Measurements from ENCODE around the gene OVOL1.

Gene OVOL1

DNA sequence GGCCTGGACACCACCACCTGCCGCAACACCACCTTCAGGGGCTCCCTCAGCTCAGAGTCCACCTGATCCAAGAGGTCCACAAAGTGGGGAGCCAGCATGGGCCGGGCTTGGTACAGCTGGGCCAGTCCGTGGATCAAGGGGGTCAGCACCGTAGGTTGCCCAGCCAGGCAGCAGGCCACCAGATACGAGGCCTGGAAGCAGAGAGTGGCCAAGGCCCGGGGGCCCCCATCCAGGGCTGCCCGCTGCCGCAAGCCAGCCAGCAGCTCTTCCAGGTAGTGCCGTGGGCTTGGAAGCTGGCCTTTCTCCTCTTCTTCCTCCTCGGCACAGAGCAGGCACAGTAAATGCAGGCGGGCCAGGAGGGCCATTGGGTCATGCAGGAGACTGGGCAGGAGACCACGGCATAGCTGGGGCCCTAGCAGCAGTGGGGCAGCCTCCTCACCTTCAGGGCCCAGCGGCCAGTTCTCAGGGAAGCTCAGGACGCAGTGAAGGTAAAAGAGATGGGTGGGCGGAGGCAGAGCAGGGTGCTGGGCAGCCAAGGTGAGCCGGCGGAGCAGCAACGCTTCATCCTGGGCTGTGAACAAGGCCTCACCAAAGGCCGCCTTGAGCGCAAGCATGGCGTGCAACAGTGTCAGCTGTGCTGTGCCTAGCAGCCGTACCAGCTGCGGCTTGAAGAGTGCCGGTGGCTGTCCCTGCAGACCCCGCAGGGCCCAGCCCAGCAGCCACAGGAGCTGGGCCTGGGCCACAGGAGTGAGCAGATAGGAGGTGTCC is 7.8 kb upstream of the OVOL1 start:
- TF ChIP-seq, protein P1, sequence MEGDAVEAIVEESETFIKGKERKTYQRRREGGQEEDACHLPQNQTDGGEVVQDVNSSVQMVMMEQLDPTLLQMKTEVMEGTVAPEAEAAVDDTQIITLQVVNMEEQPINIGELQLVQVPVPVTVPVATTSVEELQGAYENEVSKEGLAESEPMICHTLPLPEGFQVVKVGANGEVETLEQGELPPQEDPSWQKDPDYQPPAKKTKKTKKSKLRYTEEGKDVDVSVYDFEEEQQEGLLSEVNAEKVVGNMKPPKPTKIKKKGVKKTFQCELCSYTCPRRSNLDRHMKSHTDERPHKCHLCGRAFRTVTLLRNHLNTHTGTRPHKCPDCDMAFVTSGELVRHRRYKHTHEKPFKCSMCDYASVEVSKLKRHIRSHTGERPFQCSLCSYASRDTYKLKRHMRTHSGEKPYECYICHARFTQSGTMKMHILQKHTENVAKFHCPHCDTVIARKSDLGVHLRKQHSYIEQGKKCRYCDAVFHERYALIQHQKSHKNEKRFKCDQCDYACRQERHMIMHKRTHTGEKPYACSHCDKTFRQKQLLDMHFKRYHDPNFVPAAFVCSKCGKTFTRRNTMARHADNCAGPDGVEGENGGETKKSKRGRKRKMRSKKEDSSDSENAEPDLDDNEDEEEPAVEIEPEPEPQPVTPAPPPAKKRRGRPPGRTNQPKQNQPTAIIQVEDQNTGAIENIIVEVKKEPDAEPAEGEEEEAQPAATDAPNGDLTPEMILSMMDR (IDR thresholded peaks at IDR 0.05; ENCODE audit: unreplicated experiment in 3 of 3), result no peak
- H3K4me1 Mint-ChIP-seq, result no peaks in the 10 kb centered on the region
- no peaks in the 10 kb centered on the region for H3K9me3 Mint-ChIP-seq
- H3K36me3 Mint-ChIP-seq (ENCODE audit: low read depth), result no peaks in the 10 kb centered on the region
- peak overlapping the region; percentile 73 to 87 (median 87) for H3K4me3 Mint-ChIP-seq
- peak overlapping the region in 1 of 3 experiments; percentile 44 for H3K27ac Mint-ChIP-seq
- peaks cover 24% of the 10 kb centered on the region for H3K27me3 Mint-ChIP-seq (ENCODE audit: low read depth)

DNA sequence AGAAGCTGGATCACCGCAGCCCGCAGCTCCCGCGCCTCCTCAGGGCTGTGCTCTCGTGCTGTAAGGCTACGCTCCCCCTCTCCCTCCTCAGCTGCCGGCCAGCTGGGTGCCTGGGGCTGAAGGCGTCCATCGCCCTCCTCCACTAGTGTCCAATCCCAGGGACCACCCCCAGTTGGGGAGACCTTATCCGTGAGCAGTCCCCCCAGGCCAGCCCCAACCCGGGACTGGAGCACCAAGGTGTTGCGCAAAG is 7.3 kb upstream of the OVOL1 start:
- Mint-ChIP-seq H3K4me1 (no peaks in the 10 kb centered on the region), H3K9me3 (no peaks in the 10 kb centered on the region), H3K4me3 (peak overlapping the region; percentile 41 to 87 (median 87))

DNA sequence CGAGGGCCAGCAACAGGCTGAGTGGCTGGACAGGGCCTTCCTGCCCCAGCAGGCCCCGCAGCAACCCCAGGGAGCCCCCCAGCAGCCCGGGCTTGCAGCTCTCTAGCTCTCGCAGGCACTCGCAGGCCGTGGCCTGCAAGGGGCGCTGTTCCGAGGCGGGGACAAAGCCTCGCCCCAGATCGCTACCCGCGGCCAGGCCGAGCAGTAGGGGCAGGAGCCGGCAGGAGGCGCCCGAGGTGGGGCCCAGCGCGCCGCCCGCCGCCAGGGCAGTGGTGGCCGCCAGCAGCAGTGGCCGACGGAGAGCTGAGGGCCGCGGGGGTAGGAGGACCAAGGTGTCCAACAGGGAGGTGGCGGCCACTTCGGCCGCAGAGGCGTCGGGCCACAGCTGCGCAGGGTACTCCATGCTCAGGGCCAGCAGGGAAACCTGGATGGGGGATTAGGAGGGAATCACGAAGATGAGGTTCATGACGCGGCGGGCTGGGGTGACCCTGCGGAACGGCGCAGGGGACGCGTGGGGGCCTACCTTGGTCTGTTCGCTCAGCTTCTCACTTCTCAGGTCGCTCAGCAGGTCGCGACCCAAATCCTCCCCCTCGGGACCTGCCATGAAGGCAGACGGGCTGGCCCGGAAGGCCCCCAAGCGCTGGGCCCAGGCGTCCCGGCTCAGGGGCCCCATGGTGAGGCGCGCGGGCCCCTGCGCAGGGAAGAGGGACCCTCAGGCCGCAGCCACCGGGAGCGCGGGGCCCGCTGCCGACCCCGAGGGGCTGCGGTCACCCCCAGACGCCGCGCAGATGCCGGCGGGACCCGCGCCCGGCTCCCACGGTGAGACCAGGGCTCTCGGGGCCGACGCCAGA is 6.7 kb upstream of the OVOL1 start:
- TF ChIP-seq, protein P1 (IDR thresholded peaks at IDR 0.05; ENCODE audit: unreplicated experiment in 3 of 3), result peak; percentile 80 to 95 (median 87)
- H3K9me3 Mint-ChIP-seq, result no peaks in the 10 kb centered on the region
- peaks cover 34% of the 10 kb centered on the region for H3K27me3 Mint-ChIP-seq (ENCODE audit: low read depth)
- peak overlapping the region in 2 of 3 experiments; percentile 39 to 70 for H3K27ac Mint-ChIP-seq
- H3K36me3 Mint-ChIP-seq (ENCODE audit: low read depth), result no peaks in the 10 kb centered on the region
- H3K4me3 Mint-ChIP-seq, result peak overlapping the region; percentile 87 to 91 (median 87)
- H3K4me1 Mint-ChIP-seq, result no peaks in the 10 kb centered on the region

More for the DNA sequence above, 7.3 kb upstream of the OVOL1 start:
- H3K27me3 Mint-ChIP-seq (ENCODE audit: low read depth), result peaks cover 29% of the 10 kb centered on the region
- TF ChIP-seq, protein P1 (IDR thresholded peaks at IDR 0.05; ENCODE audit: unreplicated experiment in 3 of 3), result no peak
- H3K27ac Mint-ChIP-seq, result no peak overlapping the region
- H3K36me3 Mint-ChIP-seq (ENCODE audit: low read depth), result no peaks in the 10 kb centered on the region

DNA sequence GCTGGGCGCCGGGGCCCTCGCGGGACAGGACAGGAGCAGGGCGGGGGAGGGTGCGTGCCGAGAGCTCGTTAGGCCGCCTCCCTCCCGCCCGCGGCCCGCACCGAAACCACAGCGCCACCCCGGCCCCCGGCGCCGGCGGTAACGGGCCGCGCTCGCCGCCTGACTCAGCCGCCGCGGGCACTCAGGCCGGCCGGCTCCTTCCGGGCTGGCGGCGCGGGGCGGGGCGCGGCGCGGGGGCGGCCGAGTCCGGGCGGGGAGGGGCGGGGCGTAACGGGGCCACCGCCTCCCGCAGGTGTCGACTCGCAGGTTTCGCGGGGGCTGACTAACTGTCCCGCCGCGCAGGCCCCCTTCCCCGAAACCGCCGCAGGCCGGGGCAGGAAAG is 6.1 kb upstream of the OVOL1 start, which contains the start of gene AP5B1:
Gene AP5B1, minus strand, starts transcription at position 207 of the 382 bp plus-strand sequence. CDS start 385 bp downstream, outside the sequence.
- no peaks in the 10 kb centered on the region for H3K9me3 Mint-ChIP-seq

DNA sequence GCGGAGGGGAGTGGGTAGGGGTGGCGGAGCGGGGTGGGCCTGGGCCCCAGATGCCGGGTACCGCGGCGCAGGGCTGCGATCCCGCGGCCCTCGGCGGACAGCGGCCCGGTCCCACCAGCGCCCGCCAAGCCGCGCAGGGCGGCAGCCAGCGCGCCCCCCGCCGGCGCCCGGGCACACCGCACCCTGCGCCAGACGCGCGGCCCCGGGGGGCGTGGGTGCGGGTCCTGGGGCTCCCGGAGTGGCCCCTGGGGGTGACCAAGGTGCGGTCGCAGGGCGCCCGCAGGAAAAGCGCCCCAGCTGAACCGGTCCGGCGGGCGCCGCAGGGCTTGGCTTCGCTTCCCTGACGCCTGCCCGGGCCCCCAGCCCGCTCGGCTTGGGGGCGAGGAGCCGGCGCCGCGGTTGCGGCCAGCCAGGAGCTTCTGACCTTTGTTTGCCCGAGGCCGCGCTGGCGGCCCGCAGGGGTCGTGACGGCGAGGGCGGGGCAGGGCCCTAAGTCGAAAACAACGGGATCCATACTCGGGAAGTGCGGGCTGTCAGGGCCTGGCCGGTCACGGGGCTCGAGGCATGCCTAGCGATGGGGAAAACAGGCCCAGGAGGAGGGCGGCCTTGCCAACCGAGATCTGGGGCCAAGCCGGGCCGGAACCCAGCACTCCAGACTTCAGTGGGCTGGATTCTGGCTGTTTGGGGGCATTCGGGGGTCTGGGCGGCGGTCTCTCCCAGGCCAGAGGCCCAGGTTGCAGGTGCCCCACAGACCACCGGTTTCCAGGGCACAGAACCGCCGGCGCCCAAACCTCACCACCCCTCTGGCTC is 5.5 kb upstream of the OVOL1 start:
- Mint-ChIP-seq H3K4me1 (peaks cover 5% of the 10 kb centered on the region), H3K27me3 (ENCODE audit: low read depth) (peaks cover 46% of the 10 kb centered on the region), H3K9me3 (no peaks in the 10 kb centered on the region), H3K4me3 (peak overlapping the region in 2 of 3 experiments; percentile 25 to 29), H3K36me3 (ENCODE audit: low read depth) (no peaks in the 10 kb centered on the region), H3K27ac (no peak overlapping the region)
- TF ChIP-seq, protein P1 (IDR thresholded peaks at IDR 0.05; ENCODE audit: unreplicated experiment in 3 of 3), result peak in 2 of 3 experiments; percentile 31 to 34

More for the DNA sequence above, 6.1 kb upstream of the OVOL1 start, which contains the start of gene AP5B1:
- TF ChIP-seq, protein P1 (IDR thresholded peaks at IDR 0.05; ENCODE audit: unreplicated experiment in 3 of 3), result no peak
- Mint-ChIP-seq H3K4me3 (peak within 1 kb of the TSS; percentile 87 to 91 (median 87)), H3K4me1 (peaks cover 4% of the 10 kb centered on the region), H3K36me3 (ENCODE audit: low read depth) (no peaks in the 10 kb centered on the region), H3K27ac (peak within 1 kb of the TSS in 2 of 3 experiments; percentile 39 to 70), H3K27me3 (ENCODE audit: low read depth) (peaks cover 40% of the 10 kb centered on the region)
